SK-N-MC (cell line): ENCODE results near the gene SYNE1.

Source experiments
- EZH2 ChIP-seq: fragments of 200-600 bp; sonication (generic); IDR thresholded peaks from one replicate; pipeline ENCODE4 v1.6.1; 2017; ENCODE audit warnings: antibody characterized with exemption
- FOXP2 ChIP-seq: optimal IDR thresholded peaks from 2 replicates; pipeline ENCODE3; 2011; ENCODE audit warnings: mild to moderate bottlenecking, moderate library complexity; ENCODE audit not compliant: insufficient read depth; ENCODE audit errors: extremely low read length, control extremely low read depth
- POLR2AphosphoS5 ChIP-seq: IDR thresholded peaks from 2 replicates; pipeline ENCODE4 v1.6.1; 2012; ENCODE audit warnings: mild to moderate bottlenecking, low read depth, low read length, borderline replicate concordance

- TF ChIP-seq EZH2 (no peak), POLR2AphosphoS5 (no peak), FOXP2 (no peak)
Observed at GRCh38 chr6:152094276-152094675, 542.9 kb downstream of the SYNE1 start.
